A673 (cell line): ENCODE measurements around the gene EPN2. TPM values are rescaled to one million over a fixed set of nuclear protein-coding genes. Genes with fewer than 3 reads are reported as not detected.

Source experiments
- BruUV-seq: library from RNA; stranded (reverse); fragments of 400-500 nt; replicated peaks from 2 replicates; lab custom pipeline; 2021; lab: Mats Ljungman, UMichigan
- CTCF ChIA-PET: fragments of 300-600 bp; sonication (Branson Sonifier 250); formaldehyde crosslinking; loops from one replicate; lab custom pipeline; 2022; ENCODE audit warnings: antibody characterized with exemption; lab: Charles Lee
- POLR2A ChIA-PET: fragments of 300-600 bp; sonication (Branson Sonifier 250); formaldehyde crosslinking; loops from one replicate; lab custom pipeline; 2022; ENCODE audit warnings: antibody characterized with exemption; ENCODE audit not compliant: low non-redundant PET; lab: Charles Lee
- DNase-seq: peaks from one replicate; pipeline ENCODE4 v3.0.0-alpha.2; 2015; ENCODE audit warnings: low spot score
- H3K27ac ChIP-seq: fragments of 200-600 bp; sonication (generic); 2 replicates; pipeline ENCODE4 v1.5.1; 2016; ENCODE audit warnings: mixed run types, low read depth, mild to moderate bottlenecking, mixed read lengths, antibody characterized with exemption, low read length; ENCODE audit not compliant: poor library complexity, severe bottlenecking
- H3K27me3 ChIP-seq: fragments of 200-600 bp; sonication (generic); replicated peaks from 2 replicates; pipeline ENCODE4 v1.6.1; 2017; ENCODE audit warnings: mixed run types, low read depth, mild to moderate bottlenecking, mixed read lengths, antibody characterized with exemption, low read length; ENCODE audit not compliant: insufficient read depth, poor library complexity
- H3K36me3 ChIP-seq: fragments of 200-600 bp; sonication (generic); 2 replicates; pipeline ENCODE4 v1.6.1; 2016; ENCODE audit warnings: mixed run types, mild to moderate bottlenecking, mixed read lengths, antibody characterized with exemption, low read length; ENCODE audit not compliant: insufficient read depth, poor library complexity, severe bottlenecking
- H3K4me1 ChIP-seq: fragments of 200-600 bp; sonication (generic); 2 replicates; pipeline ENCODE4 v1.6.1; 2017; ENCODE audit warnings: mixed run types, mild to moderate bottlenecking, mixed read lengths, antibody characterized with exemption, low read length; ENCODE audit not compliant: insufficient read depth, poor library complexity, severe bottlenecking
- H3K4me3 ChIP-seq: fragments of 200-600 bp; sonication (generic); 2 replicates; pipeline ENCODE4 v1.5.1; 2016; ENCODE audit warnings: low read depth, mixed run types, mild to moderate bottlenecking, mixed read lengths, low read length; ENCODE audit not compliant: poor library complexity, severe bottlenecking
- H3K9me3 ChIP-seq: fragments of 200-600 bp; sonication (generic); 2 replicates; pipeline ENCODE4 v1.6.1; 2016; ENCODE audit warnings: mixed run types, low read depth, mild to moderate bottlenecking, mixed read lengths, antibody characterized with exemption, low read length; ENCODE audit not compliant: poor library complexity, severe bottlenecking
- EZH2 ChIP-seq: fragments of 200-600 bp; sonication (generic); IDR thresholded peaks from 2 replicates; pipeline ENCODE4 v1.6.1; 2017; ENCODE audit warnings: borderline replicate concordance, low read depth, mild to moderate bottlenecking, mixed read lengths, antibody characterized with exemption, low read length; ENCODE audit not compliant: poor library complexity, severe bottlenecking
- intact Hi-C: fragments of 100-400 bp; cut with micrococcal nuclease; formaldehyde crosslinking; loops from one replicate; pipeline ENCODE4 v1.10.0; 2022; ENCODE audit not compliant: unreplicated experiment
- total RNA-seq: library from RNA; stranded (reverse); gene quantifications from 2 replicates; pipeline ENCODE4 v1.2.3, GENCODE V29; 2021
- TF ChIP-seq, protein P1 (sequence below): fragments of 300-800, 200-600 bp; sonication (generic); conservative IDR thresholded peaks from 2 replicates; pipeline ENCODE4 v1.5.1; 2017; ENCODE audit warnings: low read depth, mild to moderate bottlenecking, antibody characterized with exemption, low read length, moderate library complexity, mixed read lengths

EPN2 gene
- total RNA-seq, 1 experiment from 2014 or later: 52.0 TPM

DNA sequence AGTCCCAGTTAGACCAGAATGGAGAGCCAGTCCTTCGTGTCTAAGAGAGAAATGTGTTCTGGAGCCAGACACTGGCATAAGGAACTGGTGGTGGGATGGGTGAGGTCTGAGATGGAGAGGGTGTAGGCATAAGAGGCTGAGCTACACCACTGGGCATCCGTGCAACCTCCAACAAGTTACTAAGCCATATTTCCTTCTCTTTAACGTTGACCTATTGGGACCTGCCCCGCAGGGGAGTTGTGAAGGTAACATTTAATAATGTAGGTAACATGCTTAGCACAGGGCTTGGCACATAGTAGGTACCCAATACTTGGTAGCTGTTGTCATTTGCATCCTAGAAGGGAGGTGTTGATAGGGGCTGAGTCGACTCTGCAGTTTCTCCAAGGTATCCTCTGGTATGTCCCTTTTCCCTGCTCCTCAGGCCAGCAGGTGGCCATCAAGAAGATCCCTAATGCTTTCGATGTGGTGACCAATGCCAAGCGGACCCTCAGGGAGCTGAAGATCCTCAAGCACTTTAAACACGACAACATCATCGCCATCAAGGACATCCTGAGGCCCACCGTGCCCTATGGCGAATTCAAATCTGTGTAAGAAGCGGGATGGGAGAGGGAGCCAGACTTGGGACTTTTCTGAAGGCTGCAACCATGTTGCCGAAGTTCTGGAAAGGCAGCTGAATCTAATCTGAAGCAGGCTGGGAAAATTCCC lies 142.3 kb downstream of the EPN2 start:
- peak overlapping the region; percentile 94 for H3K27ac ChIP-seq
- H3K4me3 ChIP-seq: peak overlapping the region; percentile 68
- intact Hi-C loops: loop anchor here (5.0 kb wide), 1 partner anchor 68 kb away; no protein-coding TSS in a partner anchor
- ChIA-PET CTCF (no interaction called here), POLR2A (no interaction called here)
- H3K27me3 ChIP-seq: no peaks in the 10 kb centered on the region
- H3K36me3 ChIP-seq: peaks cover 48% of the 10 kb centered on the region
- peaks cover 15% of the 10 kb centered on the region for H3K4me1 ChIP-seq
- H3K9me3 ChIP-seq: no peaks in the 10 kb centered on the region
- no TSS peak for BruUV-seq
- no peak for DNase-seq
- TF ChIP-seq, protein P1, sequence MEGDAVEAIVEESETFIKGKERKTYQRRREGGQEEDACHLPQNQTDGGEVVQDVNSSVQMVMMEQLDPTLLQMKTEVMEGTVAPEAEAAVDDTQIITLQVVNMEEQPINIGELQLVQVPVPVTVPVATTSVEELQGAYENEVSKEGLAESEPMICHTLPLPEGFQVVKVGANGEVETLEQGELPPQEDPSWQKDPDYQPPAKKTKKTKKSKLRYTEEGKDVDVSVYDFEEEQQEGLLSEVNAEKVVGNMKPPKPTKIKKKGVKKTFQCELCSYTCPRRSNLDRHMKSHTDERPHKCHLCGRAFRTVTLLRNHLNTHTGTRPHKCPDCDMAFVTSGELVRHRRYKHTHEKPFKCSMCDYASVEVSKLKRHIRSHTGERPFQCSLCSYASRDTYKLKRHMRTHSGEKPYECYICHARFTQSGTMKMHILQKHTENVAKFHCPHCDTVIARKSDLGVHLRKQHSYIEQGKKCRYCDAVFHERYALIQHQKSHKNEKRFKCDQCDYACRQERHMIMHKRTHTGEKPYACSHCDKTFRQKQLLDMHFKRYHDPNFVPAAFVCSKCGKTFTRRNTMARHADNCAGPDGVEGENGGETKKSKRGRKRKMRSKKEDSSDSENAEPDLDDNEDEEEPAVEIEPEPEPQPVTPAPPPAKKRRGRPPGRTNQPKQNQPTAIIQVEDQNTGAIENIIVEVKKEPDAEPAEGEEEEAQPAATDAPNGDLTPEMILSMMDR: no peak
- no peak for TF ChIP-seq EZH2

DNA sequence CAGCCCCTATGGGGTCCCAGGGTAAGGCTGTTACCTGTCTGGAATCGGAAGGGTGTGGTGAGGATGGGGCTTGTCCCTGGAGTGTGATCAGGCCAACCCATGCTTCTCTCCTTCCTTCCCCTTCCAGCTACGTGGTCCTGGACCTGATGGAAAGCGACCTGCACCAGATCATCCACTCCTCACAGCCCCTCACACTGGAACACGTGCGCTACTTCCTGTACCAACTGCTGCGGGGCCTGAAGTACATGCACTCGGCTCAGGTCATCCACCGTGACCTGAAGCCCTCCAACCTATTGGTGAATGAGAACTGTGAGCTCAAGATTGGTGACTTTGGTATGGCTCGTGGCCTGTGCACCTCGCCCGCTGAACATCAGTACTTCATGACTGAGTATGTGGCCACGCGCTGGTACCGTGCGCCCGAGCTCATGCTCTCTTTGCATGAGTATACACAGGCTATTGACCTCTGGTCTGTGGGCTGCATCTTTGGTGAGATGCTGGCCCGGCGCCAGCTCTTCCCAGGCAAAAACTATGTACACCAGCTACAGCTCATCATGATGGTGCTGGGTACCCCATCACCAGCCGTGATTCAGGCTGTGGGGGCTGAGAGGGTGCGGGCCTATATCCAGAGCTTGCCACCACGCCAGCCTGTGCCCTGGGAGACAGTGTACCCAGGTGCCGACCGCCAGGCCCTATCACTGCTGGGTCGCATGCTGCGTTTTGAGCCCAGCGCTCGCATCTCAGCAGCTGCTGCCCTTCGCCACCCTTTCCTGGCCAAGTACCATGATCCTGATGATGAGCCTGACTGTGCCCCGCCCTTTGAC lies 143.5 kb downstream of the EPN2 start:
- intact Hi-C loops: no loop called here
- BruUV-seq: no TSS peak
- Histone ChIP-seq H3K36me3 (peaks cover 53% of the 10 kb centered on the region), H3K4me3 (no peak overlapping the region), H3K4me1 (peaks cover 27% of the 10 kb centered on the region), H3K27ac (no peak overlapping the region), H3K9me3 (no peaks in the 10 kb centered on the region), H3K27me3 (no peaks in the 10 kb centered on the region)
- no peak for DNase-seq
- TF ChIP-seq EZH2: no peak
- TF ChIP-seq, protein P1: no peak
- CTCF ChIA-PET: no interaction called here
- POLR2A ChIA-PET: interaction anchor here (0.5 kb wide), 1 partner anchor 15 kb away, joined by 4 read pairs; no protein-coding TSS in a partner anchor

DNA sequence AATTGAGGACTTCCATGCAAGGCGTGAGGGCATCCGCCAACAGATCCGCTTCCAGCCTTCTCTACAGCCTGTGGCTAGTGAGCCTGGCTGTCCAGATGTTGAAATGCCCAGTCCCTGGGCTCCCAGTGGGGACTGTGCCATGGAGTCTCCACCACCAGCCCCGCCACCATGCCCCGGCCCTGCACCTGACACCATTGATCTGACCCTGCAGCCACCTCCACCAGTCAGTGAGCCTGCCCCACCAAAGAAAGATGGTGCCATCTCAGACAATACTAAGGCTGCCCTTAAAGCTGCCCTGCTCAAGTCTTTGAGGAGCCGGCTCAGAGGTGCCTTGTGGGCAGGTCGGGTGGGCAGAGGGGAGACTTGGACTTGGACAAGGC lies 144.2 kb downstream of the EPN2 start:
- ChIA-PET POLR2A (no interaction called here), CTCF (no interaction called here)
- H3K36me3 ChIP-seq: peaks cover 58% of the 10 kb centered on the region
- H3K4me1 ChIP-seq: peaks cover 33% of the 10 kb centered on the region
- intact Hi-C loops: no loop called here
- BruUV-seq: no TSS peak
- no peaks in the 10 kb centered on the region for H3K9me3 ChIP-seq
- H3K27ac ChIP-seq: no peak overlapping the region
- H3K4me3 ChIP-seq: no peak overlapping the region
- no peak for DNase-seq
- H3K27me3 ChIP-seq: no peaks in the 10 kb centered on the region
- TF ChIP-seq, protein P1: no peak
- TF ChIP-seq EZH2: no peak
